A549 (cell line): ENCODE measurements around the gene OR5H2.

Experiments
- HOXB5 ChIP-seq: fragments of 250-450 bp; sonication (Bioruptor Pico); IDR thresholded peaks from 2 replicates; pipeline ENCODE4 v1.5.0; 2020; ENCODE audit warnings: mild to moderate bottlenecking, moderate library complexity
- JUN ChIP-seq, 2 experiments: fragments of >200 bp; sonication (Bioruptor Twin); formaldehyde crosslinking; IDR thresholded peaks; 2 replicates in 1 of 2; 3 replicates in 1 of 2; pipeline ENCODE4 v1.6.1; 2016 to 2017
- POLR2A ChIP-seq: IDR thresholded peaks from 2 replicates; pipeline ENCODE4 v1.6.1; 2012; ENCODE audit warnings: mild to moderate bottlenecking, low read length
- POLR2AphosphoS2 ChIP-seq: conservative IDR thresholded peaks from 2 replicates; pipeline ENCODE4 v1.6.1; 2012; ENCODE audit warnings: low read length, improper control_type of control experiment, inconsistent platforms
- RAD21 ChIP-seq, 2 experiments: fragments of >200 bp in 1 of 2; sonication (Bioruptor Twin) in 1 of 2; formaldehyde crosslinking in 1 of 2; IDR thresholded peaks in 1 of 2; conservative IDR thresholded peaks in 1 of 2; 2 replicates in 1 of 2; 3 replicates in 1 of 2; pipeline ENCODE4 v1.6.1; 2012 to 2018; ENCODE audit warnings: inconsistent platforms in 1 of 2
- USF2 ChIP-seq: fragments of 450-650 bp; IDR thresholded peaks from 2 replicates; pipeline ENCODE4 v1.6.1; 2014; ENCODE audit warnings: antibody characterized with exemption
- TF ChIP-seq, protein P1 (sequence below): fragments of >200 bp; sonication (Bioruptor Twin); formaldehyde crosslinking; IDR thresholded peaks from 3 replicates; pipeline ENCODE4 v1.5.1; 2016

- TF ChIP-seq, protein P1, sequence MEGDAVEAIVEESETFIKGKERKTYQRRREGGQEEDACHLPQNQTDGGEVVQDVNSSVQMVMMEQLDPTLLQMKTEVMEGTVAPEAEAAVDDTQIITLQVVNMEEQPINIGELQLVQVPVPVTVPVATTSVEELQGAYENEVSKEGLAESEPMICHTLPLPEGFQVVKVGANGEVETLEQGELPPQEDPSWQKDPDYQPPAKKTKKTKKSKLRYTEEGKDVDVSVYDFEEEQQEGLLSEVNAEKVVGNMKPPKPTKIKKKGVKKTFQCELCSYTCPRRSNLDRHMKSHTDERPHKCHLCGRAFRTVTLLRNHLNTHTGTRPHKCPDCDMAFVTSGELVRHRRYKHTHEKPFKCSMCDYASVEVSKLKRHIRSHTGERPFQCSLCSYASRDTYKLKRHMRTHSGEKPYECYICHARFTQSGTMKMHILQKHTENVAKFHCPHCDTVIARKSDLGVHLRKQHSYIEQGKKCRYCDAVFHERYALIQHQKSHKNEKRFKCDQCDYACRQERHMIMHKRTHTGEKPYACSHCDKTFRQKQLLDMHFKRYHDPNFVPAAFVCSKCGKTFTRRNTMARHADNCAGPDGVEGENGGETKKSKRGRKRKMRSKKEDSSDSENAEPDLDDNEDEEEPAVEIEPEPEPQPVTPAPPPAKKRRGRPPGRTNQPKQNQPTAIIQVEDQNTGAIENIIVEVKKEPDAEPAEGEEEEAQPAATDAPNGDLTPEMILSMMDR, result no peak
- no peak for TF ChIP-seq HOXB5
- TF ChIP-seq POLR2A, result no peak
- TF ChIP-seq USF2, result no peak
- no peak for TF ChIP-seq JUN (IDR thresholded peaks at IDR 0.05)
- TF ChIP-seq POLR2AphosphoS2, result no peak
- TF ChIP-seq RAD21 (conservative IDR thresholded peaks at IDR 0.05 in 1 of 2, IDR thresholded peaks at IDR 0.05 in 1 of 2), result no peak
Measured at GRCh38 chr3:98233468-98233867, 48.8 kb upstream of the OR5H2 start.
